Type B pancreatic cell (in vitro differentiated cells): ENCODE data around the gene CHST13. TPM values are rescaled to one million over a fixed set of nuclear protein-coding genes. Genes with fewer than 3 reads are reported as not detected.

Source experiments
- DNase-seq: peaks from one replicate; pipeline ENCODE4 v3.0.0; 2021; ENCODE audit warnings: mixed read lengths; ENCODE audit not compliant: unreplicated experiment; ENCODE audit errors: extremely low spot score
- H3K27ac Mint-ChIP-seq: 2 replicates; pipeline ENCODE4 v1.8.0; 2021; ENCODE audit warnings: mild to moderate bottlenecking, mixed read lengths
- H3K27me3 Mint-ChIP-seq: 2 replicates; pipeline ENCODE4 v1.8.0; 2021; ENCODE audit warnings: mixed read lengths
- H3K36me3 Mint-ChIP-seq: 2 replicates; pipeline ENCODE4 v1.8.0; 2021; ENCODE audit warnings: mixed read lengths
- H3K4me1 Mint-ChIP-seq: one replicate; pipeline ENCODE4 v1.8.0; 2021; ENCODE audit warnings: mixed read lengths; ENCODE audit not compliant: unreplicated experiment
- H3K4me3 Mint-ChIP-seq: 2 replicates; pipeline ENCODE4 v1.8.0; 2021; ENCODE audit warnings: mild to moderate bottlenecking, mixed read lengths
- H3K9me3 Mint-ChIP-seq: 2 replicates; pipeline ENCODE4 v1.8.0; 2021; ENCODE audit warnings: mixed read lengths
- CTCF ChIP-seq: fragments of 200-600 bp; sonication (generic); conservative IDR thresholded peaks from 2 replicates; pipeline ENCODE4 v1.5.0; 2021; ENCODE audit warnings: antibody characterized with exemption, mild to moderate bottlenecking
- total RNA-seq: library from RNA; stranded (reverse); gene quantifications from 2 replicates; pipeline ENCODE4 v1.2.1, GENCODE V29; 2021; ENCODE audit warnings: low replicate concordance

CHST13 gene
- total RNA-seq, 1 donor from 2014 or later, result 0.31 TPM

- DNase-seq, result no peak
- Mint-ChIP-seq H3K4me1 (peaks cover 25% of the 10 kb centered on the region), H3K27ac (no peak overlapping the region), H3K27me3 (no peaks in the 10 kb centered on the region), H3K4me3 (no peak overlapping the region), H3K9me3 (no peaks in the 10 kb centered on the region), H3K36me3 (no peaks in the 10 kb centered on the region)
- TF ChIP-seq CTCF, result no peak
These were observed 42.0 kb upstream of the CHST13 start for GRCh38 chr3:126481808-126482502.

GRCh38 chr3:126482503-126483255, 41.3 kb upstream of the CHST13 start:
- Mint-ChIP-seq H3K4me3 (no peak overlapping the region), H3K27ac (no peak overlapping the region), H3K36me3 (no peaks in the 10 kb centered on the region), H3K9me3 (no peaks in the 10 kb centered on the region), H3K27me3 (no peaks in the 10 kb centered on the region), H3K4me1 (peaks cover 26% of the 10 kb centered on the region)
- TF ChIP-seq CTCF, result no peak
- no peak for DNase-seq

- H3K4me1 Mint-ChIP-seq, result peaks cover 26% of the 10 kb centered on the region
- H3K27ac Mint-ChIP-seq, result no peak overlapping the region
- H3K27me3 Mint-ChIP-seq, result no peaks in the 10 kb centered on the region
- H3K4me3 Mint-ChIP-seq, result no peak overlapping the region
- no peaks in the 10 kb centered on the region for H3K9me3 Mint-ChIP-seq
- DNase-seq, result no peak
- no peaks in the 10 kb centered on the region for H3K36me3 Mint-ChIP-seq
- TF ChIP-seq CTCF, result no peak
These were observed 40.6 kb upstream of the CHST13 start for GRCh38 chr3:126483321-126483761.

GRCh38 chr3:126484148-126484547, 39.8 kb upstream of the CHST13 start:
- no peak for TF ChIP-seq CTCF
- Mint-ChIP-seq H3K4me3 (no peak overlapping the region), H3K27me3 (no peaks in the 10 kb centered on the region), H3K4me1 (peaks cover 26% of the 10 kb centered on the region), H3K27ac (no peak overlapping the region), H3K9me3 (no peaks in the 10 kb centered on the region), H3K36me3 (no peaks in the 10 kb centered on the region)
- DNase-seq, result no peak

- DNase-seq, result no peak
- TF ChIP-seq CTCF, result no peak
- Mint-ChIP-seq H3K27ac (no peak overlapping the region), H3K4me1 (peaks cover 26% of the 10 kb centered on the region), H3K27me3 (peaks cover 3% of the 10 kb centered on the region), H3K36me3 (no peaks in the 10 kb centered on the region), H3K9me3 (no peaks in the 10 kb centered on the region), H3K4me3 (no peak overlapping the region)
These were observed 39.3 kb upstream of the CHST13 start for GRCh38 chr3:126484662-126485061.
